PFSK-1 (cell line): ENCODE data around the gene LAD1.

Experiments
- FOXP2 ChIP-seq: optimal IDR thresholded peaks from 2 replicates; pipeline ENCODE3; 2011; ENCODE audit warnings: borderline replicate concordance, control low read depth, inconsistent platforms; ENCODE audit not compliant: insufficient read depth; ENCODE audit errors: extremely low read length, extremely low read depth
- POLR2AphosphoS5 ChIP-seq: IDR thresholded peaks from 2 replicates; pipeline ENCODE4 v1.6.1; 2012; ENCODE audit warnings: low read depth, mild to moderate bottlenecking, control low read depth, low read length, moderate library complexity
- SIN3A ChIP-seq: IDR thresholded peaks from 2 replicates; pipeline ENCODE4 v1.6.1; 2012; ENCODE audit warnings: mild to moderate bottlenecking, low read length, moderate library complexity, borderline replicate concordance; ENCODE audit not compliant: insufficient read depth
- TAF1 ChIP-seq: IDR thresholded peaks from 2 replicates; pipeline ENCODE4 v1.6.1; 2012; ENCODE audit warnings: low read length, control low read depth, borderline replicate concordance; ENCODE audit not compliant: insufficient read depth
- TF ChIP-seq, protein P1 (sequence below), 2 experiments: IDR thresholded peaks; 2 replicates each; pipeline versions ENCODE4 v1.6.1 to v1.8.0; 2011 to 2012; ENCODE audit warnings: low read depth in 2 of 2, low read length in 2 of 2, control low read depth in 1 of 2, inconsistent platforms in 1 of 2, mild to moderate bottlenecking in 1 of 2, moderate library complexity in 1 of 2; ENCODE audit not compliant: insufficient read depth in 1 of 2

LAD1 gene

DNA sequence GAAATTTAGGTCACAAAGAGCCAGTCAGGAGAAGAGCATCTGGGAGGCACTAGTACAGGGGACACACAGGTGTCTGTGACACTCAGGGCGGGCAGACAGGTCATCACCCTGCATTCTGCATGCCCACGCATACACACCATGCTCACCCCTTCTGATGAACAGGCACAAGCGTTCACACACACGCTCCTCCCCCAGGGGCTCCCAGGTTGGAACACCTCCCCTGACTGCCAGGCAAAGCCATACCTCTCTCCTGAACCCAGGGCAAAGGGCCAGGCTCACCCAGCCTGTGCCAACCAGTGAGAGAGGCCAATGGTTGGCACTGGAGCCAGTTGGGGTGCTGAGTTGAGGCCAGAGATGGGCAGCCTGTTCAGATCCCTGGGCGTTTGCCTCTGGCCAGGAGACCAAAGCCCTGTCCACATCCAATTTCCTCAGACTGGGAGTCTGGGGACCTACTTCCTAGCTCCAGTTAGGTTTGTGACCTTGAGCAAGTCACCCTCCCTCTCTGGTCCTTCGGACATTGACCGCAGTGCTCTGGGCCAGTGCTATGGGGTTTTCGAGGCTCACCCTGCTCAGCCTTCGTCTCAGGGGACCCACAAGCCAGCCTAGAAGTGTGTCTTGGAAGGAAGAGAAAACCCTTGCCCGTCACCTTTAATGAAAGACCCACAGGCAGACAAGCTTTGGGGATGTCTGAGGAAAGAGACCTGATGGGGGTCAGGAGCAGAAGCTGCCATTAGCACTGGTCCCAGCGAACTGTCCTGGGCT is 5.8 kb upstream of the LAD1 start:
- TF ChIP-seq TAF1 (no peak), FOXP2 (no peak), POLR2AphosphoS5 (no peak), SIN3A (no peak)
- TF ChIP-seq, protein P1, sequence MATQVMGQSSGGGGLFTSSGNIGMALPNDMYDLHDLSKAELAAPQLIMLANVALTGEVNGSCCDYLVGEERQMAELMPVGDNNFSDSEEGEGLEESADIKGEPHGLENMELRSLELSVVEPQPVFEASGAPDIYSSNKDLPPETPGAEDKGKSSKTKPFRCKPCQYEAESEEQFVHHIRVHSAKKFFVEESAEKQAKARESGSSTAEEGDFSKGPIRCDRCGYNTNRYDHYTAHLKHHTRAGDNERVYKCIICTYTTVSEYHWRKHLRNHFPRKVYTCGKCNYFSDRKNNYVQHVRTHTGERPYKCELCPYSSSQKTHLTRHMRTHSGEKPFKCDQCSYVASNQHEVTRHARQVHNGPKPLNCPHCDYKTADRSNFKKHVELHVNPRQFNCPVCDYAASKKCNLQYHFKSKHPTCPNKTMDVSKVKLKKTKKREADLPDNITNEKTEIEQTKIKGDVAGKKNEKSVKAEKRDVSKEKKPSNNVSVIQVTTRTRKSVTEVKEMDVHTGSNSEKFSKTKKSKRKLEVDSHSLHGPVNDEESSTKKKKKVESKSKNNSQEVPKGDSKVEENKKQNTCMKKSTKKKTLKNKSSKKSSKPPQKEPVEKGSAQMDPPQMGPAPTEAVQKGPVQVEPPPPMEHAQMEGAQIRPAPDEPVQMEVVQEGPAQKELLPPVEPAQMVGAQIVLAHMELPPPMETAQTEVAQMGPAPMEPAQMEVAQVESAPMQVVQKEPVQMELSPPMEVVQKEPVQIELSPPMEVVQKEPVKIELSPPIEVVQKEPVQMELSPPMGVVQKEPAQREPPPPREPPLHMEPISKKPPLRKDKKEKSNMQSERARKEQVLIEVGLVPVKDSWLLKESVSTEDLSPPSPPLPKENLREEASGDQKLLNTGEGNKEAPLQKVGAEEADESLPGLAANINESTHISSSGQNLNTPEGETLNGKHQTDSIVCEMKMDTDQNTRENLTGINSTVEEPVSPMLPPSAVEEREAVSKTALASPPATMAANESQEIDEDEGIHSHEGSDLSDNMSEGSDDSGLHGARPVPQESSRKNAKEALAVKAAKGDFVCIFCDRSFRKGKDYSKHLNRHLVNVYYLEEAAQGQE (IDR thresholded peaks at IDR 0.05; ENCODE audit: insufficient read depth in 1 of 2, low read depth in 2 of 2, low read length in 2 of 2) = no peak

DNA sequence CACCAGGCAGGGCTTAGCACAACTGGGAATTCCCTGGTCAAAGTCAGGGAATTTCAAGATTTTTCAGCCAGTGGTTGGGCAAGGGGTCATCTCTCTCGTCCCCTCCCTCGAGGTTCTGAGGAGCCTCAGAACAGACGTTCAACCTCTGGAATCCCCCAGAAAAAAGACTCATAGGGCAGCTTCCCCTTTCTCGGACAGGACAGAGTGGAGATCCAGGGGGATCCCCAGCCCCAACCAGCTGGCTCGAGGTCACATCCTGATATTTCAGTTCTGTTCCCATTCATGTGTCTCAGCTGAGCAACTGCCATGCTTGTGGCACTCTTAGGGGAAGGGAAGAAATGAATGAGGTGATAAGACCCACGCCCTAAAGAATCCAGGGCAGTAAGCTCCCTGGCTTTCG is 4.9 kb upstream of the LAD1 start:
- TF ChIP-seq SIN3A (no peak), POLR2AphosphoS5 (no peak), TAF1 (no peak), FOXP2 (no peak)
- TF ChIP-seq, protein P1 (IDR thresholded peaks at IDR 0.05; ENCODE audit: insufficient read depth in 1 of 2, low read depth in 2 of 2, low read length in 2 of 2) = no peak

DNA sequence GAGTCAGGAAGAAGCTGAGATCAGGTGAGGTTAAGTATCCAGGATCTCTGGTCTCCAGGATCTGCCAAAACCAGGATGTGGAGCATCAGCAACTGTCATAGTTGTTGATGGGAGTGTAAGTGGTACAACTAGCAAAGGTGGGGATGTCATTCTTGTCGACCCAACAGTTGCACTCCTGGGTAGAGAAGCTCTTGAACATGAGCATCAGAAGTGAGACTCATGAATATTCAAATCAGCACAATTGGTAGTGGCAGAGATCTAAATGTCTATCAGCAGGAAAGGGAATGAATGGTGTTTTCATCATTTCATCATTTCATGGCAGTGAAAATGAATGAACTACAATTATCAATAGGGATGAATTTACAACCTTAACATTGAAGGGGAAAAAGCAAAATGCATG is 4.2 kb upstream of the LAD1 start:
- TF ChIP-seq, protein P1 (IDR thresholded peaks at IDR 0.05; ENCODE audit: insufficient read depth in 1 of 2, low read depth in 2 of 2, low read length in 2 of 2) = no peak
- no peak for TF ChIP-seq SIN3A

DNA sequence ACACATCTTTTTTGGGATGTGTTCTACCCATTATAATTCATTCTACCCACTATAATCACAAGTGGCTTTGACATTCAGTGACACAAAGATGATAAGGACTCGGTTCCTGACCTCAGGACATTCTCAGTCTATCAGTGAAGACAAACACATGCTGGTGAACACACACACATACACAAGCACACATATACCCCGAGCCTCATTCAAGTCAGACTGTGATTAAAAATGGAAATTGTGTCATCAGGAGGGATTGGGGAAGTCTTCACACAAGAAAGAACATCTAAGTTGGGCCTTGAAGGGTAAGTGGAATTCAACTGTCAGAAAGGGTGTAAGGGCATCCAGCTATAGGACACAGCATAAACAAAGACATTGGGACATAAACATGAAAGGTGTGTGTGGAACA is 2.6 kb upstream of the LAD1 start:
- no peak for TF ChIP-seq TAF1
- TF ChIP-seq SIN3A = no peak
- TF ChIP-seq FOXP2 = no peak

DNA sequence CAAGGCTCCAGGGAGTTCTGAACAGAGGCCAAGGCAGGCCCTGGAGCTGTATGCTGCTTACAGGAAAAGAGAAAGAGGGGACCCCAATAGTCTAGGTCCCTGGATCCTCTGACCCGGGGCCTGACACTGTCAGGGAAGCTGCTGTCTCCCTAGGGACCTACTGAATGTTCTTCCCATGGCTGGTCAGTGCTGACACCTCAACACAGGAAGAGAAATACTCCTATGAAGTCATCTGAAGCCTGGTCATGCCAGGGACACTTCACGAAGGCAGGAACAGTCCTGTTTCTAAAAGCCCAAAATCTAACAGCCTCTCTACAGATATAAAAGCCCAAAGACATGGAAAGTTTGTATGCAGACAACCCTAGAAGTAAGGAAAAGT is 1.7 kb upstream of the LAD1 start:
- TF ChIP-seq, protein P1 (IDR thresholded peaks at IDR 0.05; ENCODE audit: insufficient read depth in 1 of 2, low read depth in 2 of 2, low read length in 2 of 2) = no peak
- TF ChIP-seq POLR2AphosphoS5 = no peak
- no peak for TF ChIP-seq FOXP2
- TF ChIP-seq SIN3A = no peak
- no peak for TF ChIP-seq TAF1
